Transverse colon (tissue), 4 donors: Measurements from ENCODE around the gene ITGA8.

ENCODE experiments used
- CTCF ChIP-seq, 5 experiments: fragments of 200-600 bp in 3 of 5; fragments of 450-650 bp in 2 of 5; sonication (generic) in 3 of 5; IDR thresholded peaks; 1 replicate in 2 of 5; 2 replicates in 3 of 5; pipeline ENCODE4 v1.5.1; 2016 to 2017; ENCODE audit warnings: antibody characterized with exemption in 5 of 5, inconsistent platforms in 3 of 5, mild to moderate bottlenecking in 2 of 5, moderate library complexity in 1 of 5
- EP300 ChIP-seq: sonication (generic); formaldehyde crosslinking; IDR thresholded peaks from one replicate; pipeline ENCODE4 v1.6.1; 2017; ENCODE audit warnings: antibody characterized with exemption, low read depth
- POLR2A ChIP-seq: fragments of 450-650 bp; IDR thresholded peaks from one replicate; pipeline ENCODE4 v1.6.1; 2016; ENCODE audit warnings: antibody characterized with exemption, mild to moderate bottlenecking, moderate library complexity
- POLR2AphosphoS5 ChIP-seq, 3 donors: sonication (generic); formaldehyde crosslinking; IDR thresholded peaks; one replicate each; pipeline ENCODE4 v1.6.1; 2016; ENCODE audit warnings: antibody characterized with exemption in 3 of 3

DNA sequence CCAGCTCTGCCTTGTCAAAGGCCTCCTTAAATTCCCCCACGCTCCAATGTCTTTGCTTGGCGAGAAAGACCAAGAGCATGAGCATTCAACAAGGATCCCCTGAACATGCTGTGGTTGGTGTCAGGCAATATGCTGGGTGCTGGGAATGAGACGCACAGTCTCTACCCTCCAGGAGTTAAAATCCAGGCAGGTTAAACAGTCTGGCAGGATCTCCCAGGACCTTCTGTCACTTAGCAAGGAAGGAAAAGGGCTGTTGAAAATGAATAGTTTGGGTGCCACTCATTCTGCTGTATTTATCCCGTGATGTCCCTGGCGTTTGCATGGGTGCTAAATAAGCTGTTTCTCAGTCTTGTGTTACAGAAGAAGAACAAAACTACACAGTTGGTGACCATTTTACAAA is 21.9 kb upstream of the ITGA8 start:
- TF ChIP-seq CTCF (IDR thresholded peaks at IDR 0.05) (no peak), POLR2A (no peak), POLR2AphosphoS5 (IDR thresholded peaks at IDR 0.05) (no peak), EP300 (no peak)
